NCI-H2171 treated with DMSO at 0.1 percent for 48 hours (cell line): ENCODE results near the gene RGPD3.
A peak's percentile ranks its signal among the peaks of the same experiment; 100 is the strongest.
"Not testable (repeated sequence)": the region's sequence is repeated elsewhere in the genome, so short reads cannot be mapped to it uniquely, and the experiment has no call there.

Source experiments
- DNase-seq: peaks from one replicate; lab custom pipeline; 2025; lab: John Stamatoyannopoulos, UW

RGPD3 gene

DNA sequence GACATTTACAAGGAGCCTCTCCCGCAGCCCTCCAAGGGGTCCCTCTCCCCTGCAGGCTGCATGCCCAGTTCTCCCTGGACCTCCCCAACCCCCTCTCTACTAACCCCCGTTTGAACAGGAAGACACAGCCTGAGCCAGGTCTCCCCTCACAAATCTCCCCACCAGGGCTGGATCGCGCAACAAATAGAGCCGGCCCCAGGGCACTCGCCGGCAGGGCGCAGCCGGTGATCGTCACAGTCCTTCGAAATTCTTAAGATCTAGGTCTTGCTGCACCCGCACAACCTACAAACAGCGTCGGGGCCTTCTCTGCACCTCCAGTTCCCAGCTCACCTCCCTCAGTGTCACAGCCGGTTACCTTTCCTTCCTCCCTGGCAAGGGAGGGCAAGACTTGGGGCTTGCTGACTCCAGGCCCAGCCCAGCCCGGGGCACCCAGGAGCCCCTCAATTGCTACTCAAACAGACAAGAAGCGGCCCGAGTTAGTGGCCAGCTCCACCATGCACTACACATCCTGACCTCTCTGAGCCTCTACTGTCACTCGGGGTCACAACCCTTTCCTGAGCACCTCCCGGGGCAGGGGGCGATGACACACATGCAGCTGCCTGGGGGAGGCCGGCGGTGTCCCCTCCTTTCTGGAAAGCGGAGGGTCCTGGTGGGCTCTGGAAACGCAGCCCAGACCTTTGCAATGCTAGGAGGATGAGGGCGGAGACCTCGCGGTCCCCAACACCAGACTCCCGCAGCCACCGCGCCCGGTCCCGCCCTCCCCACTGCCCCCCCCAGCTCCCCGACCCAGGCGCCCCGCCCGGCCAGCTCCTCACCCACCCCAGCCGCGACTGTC, 18.6 kb upstream of the RGPD3 start, which contains the start of gene CD8B2:
CD8B2 (plus strand) TSS at position 814 of the 835 bp plus-strand sequence. CDS start 63 bp downstream, outside the sequence.
- not testable (repeated sequence) for DNase-seq

DNA sequence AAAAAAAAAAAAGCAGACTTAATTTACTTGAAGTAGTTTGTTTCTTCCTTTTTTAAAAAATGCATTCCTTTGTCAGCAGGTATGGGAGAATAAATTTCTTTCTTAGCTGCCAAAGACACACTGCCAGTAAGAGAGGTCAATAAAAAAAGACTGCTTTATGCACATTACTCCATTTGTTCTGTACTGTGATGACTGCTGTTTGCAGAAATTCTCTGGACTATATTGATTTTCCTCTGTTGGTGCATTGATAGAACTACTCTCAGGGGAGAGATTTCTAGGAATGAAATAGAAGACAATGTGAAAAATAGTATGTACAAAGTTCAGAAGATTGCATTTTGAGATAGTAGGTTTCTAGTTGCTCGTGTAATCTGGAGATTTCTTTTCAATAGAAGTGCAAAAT, 11.3 kb upstream of the RGPD3 start:
- DNase-seq: not testable (repeated sequence)

DNA sequence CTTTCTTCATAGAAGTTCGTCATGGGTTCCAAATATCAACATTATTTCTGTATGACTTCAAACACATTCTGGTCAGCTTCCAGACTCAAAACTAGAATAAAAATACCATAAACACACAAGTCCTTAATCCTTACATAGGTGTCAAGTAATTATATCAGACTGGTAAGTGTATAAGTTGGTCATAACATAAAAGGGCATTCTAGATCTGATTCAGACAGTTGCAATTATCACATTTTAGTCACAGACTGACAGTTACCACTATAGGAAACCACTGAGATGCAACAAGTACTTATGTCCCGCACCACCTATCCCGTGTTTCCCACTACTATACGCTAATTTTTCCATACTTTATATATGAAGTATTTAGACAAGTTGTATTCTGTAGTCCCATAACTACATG, 9.4 kb upstream of the RGPD3 start:
- DNase-seq: not testable (repeated sequence)

DNA sequence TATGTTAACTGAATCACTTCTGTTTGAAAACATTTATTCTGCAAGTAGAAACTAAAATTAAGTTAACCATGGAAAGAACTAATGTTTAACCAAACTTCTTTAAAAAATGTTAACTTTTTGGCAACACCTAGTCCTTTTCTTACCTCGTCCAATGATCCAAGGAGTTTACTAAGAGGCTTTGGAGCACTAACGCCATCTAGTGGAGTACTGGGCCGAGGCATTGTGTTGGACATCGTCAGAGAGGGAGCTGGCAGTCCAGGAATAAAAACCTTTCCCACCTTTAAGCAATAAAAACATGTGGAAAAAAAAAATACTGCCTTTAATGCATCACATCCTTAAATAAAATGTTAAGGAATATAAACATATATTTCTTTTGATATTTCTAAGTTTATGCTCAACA, 2.4 kb upstream of the RGPD3 start:
- DNase-seq: not testable (repeated sequence)

- DNase-seq: not testable (repeated sequence)
These were observed 697 bp downstream of the RGPD3 start for GRCh38 chr2:106467516-106467915.

DNA sequence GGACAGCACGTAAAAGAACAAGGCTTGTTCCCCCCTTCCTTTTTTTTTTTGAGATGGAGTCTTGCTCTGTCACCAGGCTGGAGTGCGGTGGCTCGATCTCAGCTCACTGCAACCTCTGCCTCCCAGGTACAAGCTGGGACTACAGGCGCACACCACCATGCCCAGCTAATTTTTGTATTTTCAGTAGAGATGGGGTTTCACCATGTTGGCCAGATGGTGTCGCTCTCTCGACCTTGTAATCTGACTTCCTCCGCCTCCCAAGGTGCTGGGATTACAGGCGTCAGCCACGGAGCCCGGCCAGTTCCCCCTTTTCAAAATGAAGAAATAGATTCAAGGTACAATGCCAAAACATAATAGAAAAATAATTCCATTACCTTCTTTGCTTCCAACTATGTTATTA, 6.3 kb downstream of the RGPD3 start:
- not testable (repeated sequence) for DNase-seq

DNA sequence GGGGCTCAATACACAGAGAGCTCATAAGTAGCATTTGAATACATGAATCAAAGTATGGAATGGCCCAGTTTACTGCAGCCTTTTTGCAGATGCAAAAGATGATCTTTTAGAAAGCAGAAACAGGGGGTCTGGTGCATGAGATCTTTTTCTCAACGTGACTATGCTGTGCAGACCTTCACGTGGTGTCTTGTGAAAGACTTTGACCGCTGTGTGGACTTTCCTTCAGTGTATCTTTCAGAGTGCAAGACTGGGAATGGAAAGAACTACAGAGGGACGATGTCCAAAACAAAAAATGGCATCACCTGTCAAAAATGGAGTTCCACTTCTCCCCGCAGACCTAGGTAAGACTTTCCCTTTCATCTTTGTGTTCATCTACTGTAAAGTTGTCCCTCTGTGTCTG, 77.5 kb downstream of the RGPD3 start:
- not testable (repeated sequence) for DNase-seq

GRCh38 chr2:106388814-106389410, 79.3 kb downstream of the RGPD3 start:
- DNase-seq: not testable (repeated sequence)

- DNase-seq: not testable (repeated sequence)
These were observed 83.7 kb downstream of the RGPD3 start for GRCh38 chr2:106384548-106384947.

DNA sequence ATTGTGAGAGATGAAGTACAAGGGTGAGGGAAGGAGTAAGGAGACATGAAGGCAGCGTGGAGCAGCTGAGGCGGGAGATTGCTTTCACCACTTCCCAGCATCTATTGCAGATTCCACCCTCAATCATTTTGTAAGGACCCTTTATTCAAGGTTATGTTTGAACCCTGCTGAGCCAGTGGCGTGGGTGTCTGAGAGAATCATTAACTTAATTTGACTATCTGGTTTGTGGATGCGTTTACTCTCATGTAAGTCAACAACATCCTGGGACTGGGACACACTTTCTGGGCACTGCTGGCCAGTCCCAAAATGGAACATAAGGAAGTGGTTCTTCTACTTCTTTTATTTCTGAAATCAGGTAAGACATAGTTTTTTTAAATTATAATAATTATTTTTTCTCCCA, 86.3 kb downstream of the RGPD3 start:
- DNase-seq: not testable (repeated sequence)

DNA sequence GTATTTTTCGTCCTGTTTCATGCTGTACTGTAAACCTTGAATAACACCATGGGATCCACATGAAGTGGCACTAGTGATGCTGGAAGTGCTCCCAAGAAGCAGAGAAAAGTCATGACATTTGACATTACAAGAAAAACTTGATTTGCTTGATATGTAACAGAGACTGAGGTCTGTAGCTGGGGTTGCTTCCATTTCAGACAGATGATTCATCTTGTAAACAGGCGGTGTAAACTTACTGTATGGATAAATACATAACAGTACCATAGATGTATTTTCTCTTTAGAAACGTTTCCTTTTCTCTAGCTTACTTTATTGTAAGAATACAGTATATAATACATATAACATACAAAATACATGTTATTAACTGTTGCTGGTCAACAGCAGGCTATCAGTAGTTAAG, 88.6 kb downstream of the RGPD3 start:
- not testable (repeated sequence) for DNase-seq

DNA sequence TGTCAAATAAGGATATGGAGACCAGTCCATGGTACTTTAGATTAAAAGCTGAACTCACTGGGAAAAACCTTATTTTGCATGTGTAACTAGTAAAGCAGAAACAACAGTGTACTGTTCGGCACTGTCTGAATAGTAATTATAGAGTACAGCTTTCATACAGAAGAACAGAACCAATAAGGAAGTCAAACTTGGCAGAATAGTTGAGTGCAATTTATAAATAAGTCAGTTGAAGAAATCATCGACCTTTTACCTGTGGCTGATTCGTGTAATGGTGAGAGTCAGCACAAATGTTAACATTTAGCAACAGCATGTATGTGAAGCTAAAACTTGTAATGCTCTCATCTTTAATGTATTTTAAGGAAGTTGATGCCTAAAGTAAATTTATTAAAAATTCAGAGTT, 99.0 kb downstream of the RGPD3 start:
- DNase-seq: not testable (repeated sequence)

- no peak for DNase-seq
These were observed 101.9 kb downstream of the RGPD3 start for GRCh38 chr2:106366204-106366885.

- DNase-seq: peak; percentile 14
These were observed 104.4 kb downstream of the RGPD3 start for GRCh38 chr2:106363791-106364190.

- no peak for DNase-seq
These were observed 105.4 kb downstream of the RGPD3 start for GRCh38 chr2:106362789-106363188.

- DNase-seq: peak; percentile 42
These were observed 108.7 kb downstream of the RGPD3 start for GRCh38 chr2:106359512-106359911.

DNA sequence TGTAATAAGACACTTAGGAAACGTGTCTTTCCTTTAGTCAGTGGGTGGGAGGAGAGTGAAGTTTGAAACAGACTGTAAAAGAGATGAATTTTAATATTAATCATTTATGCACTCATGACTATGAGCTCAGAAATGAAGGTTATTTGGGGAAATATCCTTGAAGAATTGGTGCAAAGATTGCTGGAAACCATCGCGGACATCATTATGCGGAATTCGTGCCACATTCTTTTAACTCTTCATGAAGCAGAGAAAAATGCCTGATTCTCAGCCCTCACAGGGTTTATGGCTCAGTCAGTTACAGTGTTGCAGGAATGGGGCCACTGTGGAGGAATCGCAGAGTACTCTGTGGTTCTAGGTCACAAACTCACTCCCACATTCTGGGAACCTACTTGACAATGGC, 109.7 kb downstream of the RGPD3 start:
- no peak for DNase-seq

DNA sequence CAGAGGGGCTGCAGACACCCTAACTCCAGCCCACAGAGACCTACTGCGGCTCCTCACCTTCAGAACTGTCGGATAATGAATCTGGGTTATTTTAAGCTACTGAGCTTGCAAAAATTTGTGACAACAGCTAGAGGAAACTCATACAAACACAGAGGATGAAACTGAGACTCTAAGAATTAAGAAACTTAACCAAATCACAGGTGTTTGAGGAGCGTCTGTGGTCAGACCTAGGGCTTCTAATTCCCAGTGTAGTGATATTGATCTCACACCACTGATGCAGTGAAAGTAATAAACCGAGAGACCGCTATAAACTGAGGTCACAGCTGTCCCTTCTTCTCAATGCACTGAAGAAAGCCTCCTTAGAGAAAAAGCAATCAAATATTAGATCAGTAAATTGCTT, 110.1 kb downstream of the RGPD3 start:
- DNase-seq: peak; percentile 28

DNA sequence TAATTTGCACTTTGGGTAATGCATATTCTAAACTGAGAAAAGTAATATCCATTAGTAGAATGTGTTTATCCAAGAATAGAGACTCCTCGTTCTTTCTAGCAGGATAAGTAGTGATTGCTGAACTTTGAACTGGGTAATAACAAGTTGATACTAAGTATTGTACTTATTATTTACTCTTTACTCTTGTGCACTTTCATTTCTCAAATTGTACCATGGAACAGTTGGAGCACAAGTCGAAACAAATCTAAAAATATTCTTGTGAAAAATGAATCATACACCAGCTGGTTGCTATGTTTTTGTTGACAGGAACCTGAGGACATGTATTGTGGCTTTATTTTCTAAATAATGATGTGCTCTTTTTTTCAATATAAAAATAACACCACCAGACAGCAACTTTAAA, 111.9 kb downstream of the RGPD3 start:
- no peak for DNase-seq

DNA sequence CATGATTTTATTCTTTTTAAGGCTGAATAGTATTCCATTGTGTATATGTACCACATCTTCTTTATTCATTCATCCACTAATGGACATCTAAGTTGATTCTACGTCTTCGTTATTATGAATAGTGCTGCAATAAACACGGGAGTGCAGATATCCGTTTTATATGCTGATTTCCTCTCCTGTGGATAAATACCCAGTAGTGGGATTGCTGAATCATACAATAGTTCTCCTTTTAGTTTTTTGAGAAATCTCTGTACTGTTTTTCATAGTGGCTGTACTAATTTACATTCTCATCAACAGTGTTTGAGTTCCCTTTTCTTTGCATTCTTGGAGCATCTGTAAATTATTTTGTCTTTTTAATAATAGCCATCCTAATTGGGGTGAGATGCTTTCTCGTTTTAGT, 114.5 kb downstream of the RGPD3 start:
- no peak for DNase-seq

DNA sequence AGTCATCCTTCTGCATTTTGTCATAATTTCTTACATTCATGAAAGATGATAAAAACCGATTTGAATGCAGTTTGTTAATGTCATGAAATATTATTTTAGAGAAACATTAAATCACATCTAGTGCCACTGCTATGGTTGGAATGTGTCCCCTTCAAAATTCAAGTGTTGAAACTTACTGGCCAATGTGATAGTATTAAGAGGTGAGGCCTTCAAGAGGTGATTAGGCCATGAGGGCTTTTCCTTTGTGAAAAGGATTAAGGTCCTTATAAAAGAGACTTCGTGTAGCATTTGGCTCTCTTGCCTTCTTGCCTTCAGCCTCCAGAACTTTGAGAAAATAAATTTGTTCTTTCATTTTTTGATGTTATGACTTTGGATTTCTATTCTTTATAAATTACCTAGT, 117.2 kb downstream of the RGPD3 start:
- DNase-seq: no peak

DNA sequence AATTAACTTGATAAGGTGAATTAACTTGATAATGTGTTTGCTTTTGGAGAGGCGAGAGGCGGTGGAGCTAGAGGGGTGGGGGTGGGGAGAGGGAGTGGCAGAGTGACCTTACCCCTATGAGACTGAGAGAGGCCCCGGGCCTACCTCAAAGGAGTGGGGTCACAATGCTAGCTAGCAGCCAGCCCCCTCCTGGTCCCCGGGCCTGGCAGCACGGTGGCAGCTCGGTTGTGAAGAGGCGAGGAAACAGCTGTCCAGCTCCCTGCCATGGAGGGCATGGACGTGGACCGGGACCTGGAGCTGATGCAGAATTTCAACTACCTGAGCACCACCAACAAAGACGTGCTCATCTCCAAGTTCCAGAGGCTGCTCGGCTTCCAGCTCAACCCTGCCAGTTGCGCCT, 123.9 kb downstream of the RGPD3 start:
- DNase-seq: no peak

GRCh38 chr2:106343274-106343673, 124.9 kb downstream of the RGPD3 start:
- no peak for DNase-seq
